Transverse colon (tissue), 3 donors: Measurements from ENCODE around the gene CHRND.

Source experiments
- CTCF ChIP-seq, 5 experiments: fragments of 200-600 bp in 3 of 5; fragments of 450-650 bp in 2 of 5; sonication (generic) in 3 of 5; IDR thresholded peaks; 1 replicate in 2 of 5; 2 replicates in 3 of 5; pipeline ENCODE4 v1.5.1; 2016 to 2017; ENCODE audit warnings: antibody characterized with exemption in 5 of 5, inconsistent platforms in 3 of 5, mild to moderate bottlenecking in 2 of 5, moderate library complexity in 1 of 5
- POLR2A ChIP-seq: fragments of 450-650 bp; IDR thresholded peaks from one replicate; pipeline ENCODE4 v1.6.1; 2016; ENCODE audit warnings: antibody characterized with exemption, mild to moderate bottlenecking, moderate library complexity

GRCh38 chr2:232539298-232540231, 13.6 kb downstream of the CHRND start, which contains the start of gene CHRNG:
- no peak for TF ChIP-seq CTCF (IDR thresholded peaks at IDR 0.05)
- TF ChIP-seq POLR2A: no peak
